B cell (primary cell): ENCODE results near the gene HES4. TPM values are rescaled to one million over a fixed set of nuclear protein-coding genes. Genes with fewer than 3 reads are reported as not detected.

Experiments
- ATAC-seq: fragments of 200-7000 bp; cut with Tn5 transposase; one replicate; pipeline ENCODE4 v1.10.0; 2021; ENCODE audit warnings: low read depth, mild to moderate bottlenecking, moderate number of reproducible peaks, moderate library complexity
- CTCF ChIA-PET: fragments of 350-600 bp; sonication (Branson Sonifier 250); formaldehyde crosslinking; loops from one replicate; lab custom pipeline; 2021; ENCODE audit warnings: antibody characterized with exemption, inconsistent platforms; lab: Charles Lee
- POLR2A ChIA-PET: fragments of 350-600 bp; sonication (Branson Sonifier 250); formaldehyde crosslinking; loops from one replicate; lab custom pipeline; 2021; ENCODE audit warnings: antibody characterized with exemption; lab: Charles Lee
- DNase-seq: peaks from one replicate; pipeline ENCODE4 v3.0.0; 2013
- H2AFZ ChIP-seq: 2 replicates; pipeline ENCODE4 v1.6.1; 2012; ENCODE audit warnings: mild to moderate bottlenecking, low read depth, low read length; ENCODE audit not compliant: insufficient read depth, poor library complexity, severe bottlenecking
- H3K27ac ChIP-seq, 2 donors: 1 replicate in 1 of 2; 2 replicates in 1 of 2; pipeline ENCODE4 v1.5.1; 2012 to 2013; ENCODE audit warnings: low read length in 2 of 2, mild to moderate bottlenecking in 2 of 2, moderate library complexity in 1 of 2
- H3K27me3 ChIP-seq, 4 experiments: fragments of 200-600 bp in 1 of 4; sonication (generic) in 1 of 4; replicated peaks in 1 of 4; 1 replicate in 2 of 4; 2 replicates in 2 of 4; pipeline versions ENCODE4 v1.6.1 to v1.7.0; 2013 to 2016; ENCODE audit warnings: low read length in 3 of 4, mild to moderate bottlenecking in 2 of 4, mixed read lengths in 1 of 4, moderate library complexity in 1 of 4; ENCODE audit not compliant: insufficient read depth in 4 of 4, control insufficient read depth in 3 of 4; ENCODE audit errors: control extremely low read depth in 1 of 4
- H3K36me3 ChIP-seq, 2 experiments: replicated peaks in 1 of 2; 1 replicate in 1 of 2; 2 replicates in 1 of 2; pipeline versions ENCODE4 v1.6.1 to v1.7.1; 2013; ENCODE audit warnings: low read length in 1 of 2; ENCODE audit not compliant: insufficient read depth in 2 of 2, control insufficient read depth in 1 of 2; ENCODE audit errors: control extremely low read depth in 1 of 2, extremely low read depth in 1 of 2
- H3K4me1 ChIP-seq, 2 donors: fragments of 200-600 bp in 1 of 2; sonication (generic) in 1 of 2; 1 replicate in 1 of 2; 2 replicates in 1 of 2; pipeline versions ENCODE4 v1.5.1 to v1.6.1; 2013 to 2017; ENCODE audit warnings: low read length in 2 of 2; ENCODE audit not compliant: control insufficient read depth in 2 of 2, insufficient read depth in 2 of 2
- H3K4me2 ChIP-seq: replicated peaks from 2 replicates; pipeline ENCODE3; 2012; ENCODE audit warnings: mild to moderate bottlenecking, low read depth, low read length; ENCODE audit not compliant: poor library complexity, severe bottlenecking
- H3K4me3 ChIP-seq, 5 experiments: fragments of 200-600 bp in 1 of 5; sonication (generic) in 1 of 5; 1 replicate in 3 of 5; 2 replicates in 2 of 5; pipeline versions ENCODE4 v1.5.1 to v1.7.0; 2011 to 2016; ENCODE audit warnings: low read length in 4 of 5, mild to moderate bottlenecking in 4 of 5, low read depth in 2 of 5, control low read depth in 1 of 5, moderate library complexity in 1 of 5; ENCODE audit not compliant: insufficient read depth in 1 of 5; ENCODE audit errors: control extremely low read depth in 1 of 5, extremely low read depth in 1 of 5
- H3K79me2 ChIP-seq: fragments of 200-600 bp; sonication (generic); one replicate; pipeline ENCODE4 v1.6.0; 2016; ENCODE audit warnings: low read length; ENCODE audit not compliant: control insufficient read depth, insufficient read depth
- H3K9ac ChIP-seq: fragments of 200-600 bp; sonication (generic); 2 replicates; pipeline ENCODE4 v1.6.1; 2017; ENCODE audit warnings: mild to moderate bottlenecking, low read length, moderate library complexity
- H3K9me3 ChIP-seq, 3 donors: one replicate each; pipeline versions ENCODE4 v1.6.1 to v1.7.1; 2013; ENCODE audit warnings: low read length in 2 of 3; ENCODE audit not compliant: control insufficient read depth in 2 of 3, insufficient read depth in 1 of 3; ENCODE audit errors: control extremely low read depth in 1 of 3
- H4K20me1 ChIP-seq: 2 replicates; pipeline ENCODE4 v1.6.0; 2012; ENCODE audit warnings: mild to moderate bottlenecking, low read length; ENCODE audit not compliant: insufficient read depth, control insufficient read depth, poor library complexity, severe bottlenecking
- H3K27ac Mint-ChIP-seq: one replicate; pipeline ENCODE4 v1.8.0; 2021; ENCODE audit warnings: mixed read lengths
- H3K27me3 Mint-ChIP-seq: one replicate; pipeline ENCODE4 v1.8.0; 2021; ENCODE audit warnings: mixed read lengths
- H3K4me1 Mint-ChIP-seq: one replicate; pipeline ENCODE4 v1.8.0; 2021; ENCODE audit warnings: mixed read lengths
- H3K4me3 Mint-ChIP-seq: one replicate; pipeline ENCODE4 v1.8.0; 2021; ENCODE audit warnings: mixed read lengths
- H3K9me3 Mint-ChIP-seq: one replicate; pipeline ENCODE4 v1.8.0; 2022; ENCODE audit warnings: mixed read lengths; ENCODE audit not compliant: insufficient read depth
- EZH2 ChIP-seq: IDR thresholded peaks from 2 replicates; pipeline ENCODE4 v1.6.1; 2012; ENCODE audit warnings: borderline replicate concordance, low read depth, mild to moderate bottlenecking, moderate library complexity, low read length; ENCODE audit not compliant: insufficient read depth, poor library complexity, severe bottlenecking
- WGBS: methylation state at CpG from one replicate; pipeline ENCODE4 v1.1.5; 2013; ENCODE audit warnings: missing lambda C conversion rate; ENCODE audit not compliant: insufficient coverage; 5-methylcytosine and 5-hydroxymethylcytosine counted together
- intact Hi-C: fragments of 100-400 bp; cut with micrococcal nuclease; formaldehyde crosslinking; loops from one replicate; pipeline ENCODE4 v1.10.0; 2022
- polyA plus RNA-seq: library from polyadenylated mRNA; depleted of rRNA; stranded (reverse); fragments of >200 nt; gene quantifications from 2 replicates; pipeline ENCODE4 v1.2.3, GENCODE V29; 2012
- total RNA-seq, 2 donors: library from RNA; stranded (reverse); fragments of 120-200 nt in 1 of 2; gene quantifications; 1 replicate in 1 of 2; 2 replicates in 1 of 2; pipeline versions ENCODE4 v1.2.3 to v1.2.4, GENCODE V29; 2013 to 2022
- TF ChIP-seq, protein P1 (sequence below): fragments of 200-600 bp; IDR thresholded peaks from one replicate; pipeline ENCODE4 v1.8.0; 2022; ENCODE audit warnings: antibody characterized with exemption, mild to moderate bottlenecking

The HES4 gene
- total and polyA plus RNA-seq, 2 donors (not counting 1 experiment from before 2014, with no cell fraction given), result 3.2 to 4.5 TPM

DNA sequence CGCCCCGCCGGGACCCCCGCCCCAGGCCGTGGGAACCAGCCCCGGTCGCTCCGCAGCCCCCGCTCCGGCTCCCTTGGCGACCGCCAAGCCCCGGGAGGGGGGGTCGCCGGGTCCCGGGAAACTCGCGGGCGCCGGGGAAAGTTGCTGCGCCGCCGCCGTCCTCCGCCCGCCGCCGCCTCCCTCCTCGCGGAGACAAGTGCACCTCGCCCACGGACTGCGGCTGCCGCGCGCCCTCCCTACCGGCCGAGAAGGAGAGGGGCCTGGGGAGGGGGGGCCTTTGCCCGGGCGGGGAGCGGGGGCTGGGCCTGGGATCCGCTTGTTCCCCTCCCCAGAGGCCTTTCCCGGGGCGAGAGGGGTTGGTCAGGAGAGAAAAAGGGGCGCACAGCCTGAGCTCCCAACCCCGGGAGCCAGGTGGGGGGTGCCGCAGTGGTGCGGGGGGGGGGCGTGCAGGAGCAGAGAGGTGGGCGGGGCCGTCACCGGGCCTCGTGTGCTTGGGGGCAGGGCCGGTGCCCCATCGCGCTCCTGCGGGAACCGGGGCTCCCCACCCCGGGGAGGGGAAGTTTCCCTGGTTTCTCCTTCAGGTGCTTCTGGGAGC is 20.6 kb upstream of the HES4 start:
- Histone ChIP-seq H3K4me1 (peaks cover 9 to 21% of the 10 kb centered on the region in 2 donors), H2AFZ (peak overlapping the region; percentile 28), H3K36me3 (no peaks in the 10 kb centered on the region), H3K4me2 (peak overlapping the region; percentile 91), H3K9ac (peak overlapping the region; percentile 53), H3K79me2 (no peaks in the 10 kb centered on the region), H3K27ac (no peak overlapping the region), H4K20me1 (no peaks in the 10 kb centered on the region), H3K4me3 (peak overlapping the region in 3 of 5 experiments; percentile 42 to 53 (median 48)), H3K9me3 (no peaks in the 10 kb centered on the region), H3K27me3 (peaks cover 0 to 22% (median 6%) of the 10 kb centered on the region in 4 experiments)
- ChIA-PET POLR2A (interaction anchor here (0.7 kb wide), 1 partner anchor 1105 kb away, joined by 6 read pairs; no protein-coding TSS in a partner anchor), CTCF (no interaction called here)
- Mint-ChIP-seq H3K4me1 (peaks cover 4% of the 10 kb centered on the region), H3K27me3 (no peaks in the 10 kb centered on the region), H3K9me3 (no peaks in the 10 kb centered on the region), H3K27ac (no peak overlapping the region), H3K4me3 (no peak overlapping the region)
- DNase-seq (peak; percentile 62), ATAC-seq (no peak)
- TF ChIP-seq, protein P1, sequence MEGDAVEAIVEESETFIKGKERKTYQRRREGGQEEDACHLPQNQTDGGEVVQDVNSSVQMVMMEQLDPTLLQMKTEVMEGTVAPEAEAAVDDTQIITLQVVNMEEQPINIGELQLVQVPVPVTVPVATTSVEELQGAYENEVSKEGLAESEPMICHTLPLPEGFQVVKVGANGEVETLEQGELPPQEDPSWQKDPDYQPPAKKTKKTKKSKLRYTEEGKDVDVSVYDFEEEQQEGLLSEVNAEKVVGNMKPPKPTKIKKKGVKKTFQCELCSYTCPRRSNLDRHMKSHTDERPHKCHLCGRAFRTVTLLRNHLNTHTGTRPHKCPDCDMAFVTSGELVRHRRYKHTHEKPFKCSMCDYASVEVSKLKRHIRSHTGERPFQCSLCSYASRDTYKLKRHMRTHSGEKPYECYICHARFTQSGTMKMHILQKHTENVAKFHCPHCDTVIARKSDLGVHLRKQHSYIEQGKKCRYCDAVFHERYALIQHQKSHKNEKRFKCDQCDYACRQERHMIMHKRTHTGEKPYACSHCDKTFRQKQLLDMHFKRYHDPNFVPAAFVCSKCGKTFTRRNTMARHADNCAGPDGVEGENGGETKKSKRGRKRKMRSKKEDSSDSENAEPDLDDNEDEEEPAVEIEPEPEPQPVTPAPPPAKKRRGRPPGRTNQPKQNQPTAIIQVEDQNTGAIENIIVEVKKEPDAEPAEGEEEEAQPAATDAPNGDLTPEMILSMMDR, result no peak
- TF ChIP-seq EZH2, result no peak
- WGBS, result under 1% methylated on average over 33 of the region's 59 CpGs
- intact Hi-C loops, result no loop called here

DNA sequence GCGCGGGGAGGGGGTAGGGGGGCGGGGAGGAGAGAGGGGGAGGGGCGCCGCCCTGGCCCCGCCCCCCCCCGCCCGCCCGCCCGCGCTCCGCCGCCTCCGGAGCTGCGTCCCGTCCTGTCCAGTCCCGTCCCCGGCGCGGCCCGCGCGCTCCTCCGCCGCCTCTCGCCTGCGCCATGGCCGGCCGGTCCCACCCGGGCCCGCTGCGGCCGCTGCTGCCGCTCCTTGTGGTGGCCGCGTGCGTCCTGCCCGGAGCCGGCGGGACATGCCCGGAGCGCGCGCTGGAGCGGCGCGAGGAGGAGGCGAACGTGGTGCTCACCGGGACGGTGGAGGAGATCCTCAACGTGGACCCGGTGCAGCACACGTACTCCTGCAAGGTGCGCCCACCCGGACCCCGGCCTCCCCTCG is 20.1 kb upstream of the HES4 start, which contains the start of gene AGRN:
AGRN (plus strand) TSS at position 121 of the 405 bp plus-strand sequence; CDS start at position 174, 53 bp downstream.
- no peaks in the 10 kb centered on the region for H3K36me3 ChIP-seq
- H3K27ac Mint-ChIP-seq, result peak within 1 kb of the TSS; percentile 67
- peak within 1 kb of the TSS; percentile 53 for H3K9ac ChIP-seq
- peak within 1 kb of the TSS; percentile 73 for H3K4me3 Mint-ChIP-seq
- H3K4me3 ChIP-seq, result peak within 1 kb of the TSS in 4 of 5 experiments; percentile 13 to 53 (median 46)
- DNase-seq (peak; percentile 71), ATAC-seq (peak; percentile 23)
- H3K79me2 ChIP-seq, result peaks cover 5% of the 10 kb centered on the region
- peaks cover 9 to 23% of the 10 kb centered on the region in 2 donors for H3K4me1 ChIP-seq
- H3K27me3 ChIP-seq, result peaks cover 0 to 22% (median 6%) of the 10 kb centered on the region in 4 experiments
- H3K9me3 Mint-ChIP-seq, result no peaks in the 10 kb centered on the region
- no peaks in the 10 kb centered on the region for H3K27me3 Mint-ChIP-seq
- no peaks in the 10 kb centered on the region for H4K20me1 ChIP-seq
- peaks cover 4% of the 10 kb centered on the region for H3K4me1 Mint-ChIP-seq
- H3K27ac ChIP-seq, result no peak within 1 kb of the TSS
- peak within 1 kb of the TSS; percentile 38 for H2AFZ ChIP-seq
- intact Hi-C loops, result loop anchor here (1.0 to 10.0 kb wide), 4 partner anchors 13 to 96 kb away; partner anchors contain the start of genes C1orf159 and HES4
- H3K4me2 ChIP-seq, result peak within 1 kb of the TSS; percentile 91
- no peaks in the 10 kb centered on the region for H3K9me3 ChIP-seq
- ChIA-PET CTCF (interaction anchor here (1.1 to 3.2 kb wide), 7 partner anchors 18 to 272 kb away, joined by 3 to 14 read pairs (median 5); no protein-coding TSS in a partner anchor), POLR2A (interaction anchor here (0.7 to 0.8 kb wide), 2 partner anchors 20 to 1106 kb away, joined by 3 to 6 read pairs; no protein-coding TSS in a partner anchor)
- WGBS, result under 1% methylated on average over 50 of the region's 58 CpGs
- TF ChIP-seq EZH2, result no peak
- TF ChIP-seq, protein P1, result no peak
